Measurements from ENCODE around the gene ZNF761. TPM values are rescaled to one million over a fixed set of nuclear protein-coding genes. Genes with fewer than 3 reads are reported as not detected.

Gene ZNF761
- total and polyA plus RNA-seq, 2 of the 13 experiments (the other 11 are each of a cell fraction or from before 2014, with no cell fraction given), result 11.6 to 16.2 TPM

GRCh38 chr19:53388168-53388567 is 43.6 kb upstream of the ZNF761 start:
- H3K36me3 ChIP-seq (replicated peaks in 1 of 2; ENCODE audit: control insufficient read depth in 1 of 2, insufficient read depth in 2 of 2, low read length in 2 of 2), result no peaks in the 10 kb centered on the region
- no peak overlapping the region for H3K4me3 ChIP-seq (replicated peaks in 1 of 3; ENCODE audit: insufficient read depth in 1 of 3, low read depth in 2 of 3, low read length in 3 of 3)
- no peaks in the 10 kb centered on the region for H3K27me3 ChIP-seq (ENCODE audit: control insufficient read depth in 1 of 2, insufficient read depth in 2 of 2, low read length in 2 of 2)
- H2AFZ ChIP-seq (ENCODE audit: low read length), result no peak overlapping the region
- ATAC-seq (no peak), FAIRE-seq (no peak), DNase-seq (ENCODE audit: low spot score) (no peak)
- H3K27ac ChIP-seq (ENCODE audit: extremely low read length, insufficient read depth, low read length), result no peak overlapping the region
- in situ Hi-C loops (cut with HindIII; ENCODE audit: extremely low pct_ligation_motif_present, low pct_unique_long_range_greater_than_20kb) (no loop called here), intact Hi-C loops (cut with micrococcal nuclease; ENCODE audit: unreplicated experiment) (no loop called here)
- H4K20me1 ChIP-seq (ENCODE audit: insufficient read depth, low read length), result no peaks in the 10 kb centered on the region
- 0 out of 2 replicates have a peak, but pooled peaks cover 6% of the 10 kb centered on the region for H3K4me1 ChIP-seq (ENCODE audit: insufficient read depth, low read length)
- no peaks in the 10 kb centered on the region for H3K79me2 ChIP-seq (ENCODE audit: insufficient read depth, low read length)
- H3K9me3 ChIP-seq (ENCODE audit: low read length), result peaks cover 27% of the 10 kb centered on the region
- ChIA-PET CTCF (ENCODE audit: low intra/inter-chr PET ratio, low total read pairs) (no interaction called here), POLR2A (interaction anchor here (1.7 kb wide), 1 partner anchor 55 kb away, joined by 3 read pairs; the partner anchor contains the start of gene ZNF845)
- BruUV-seq (replicated peaks), result no TSS peak
- WGBS (ENCODE audit: low lambda C conversion rate), result 61% methylated on average over 3 of the region's 3 CpGs
- H3K4me2 ChIP-seq (ENCODE audit: low read depth, low read length), result no peak overlapping the region
- no peak overlapping the region for H3K9ac ChIP-seq (ENCODE audit: insufficient read depth, low read depth, low read length)
- TF ChIP-seq TSC22D2 (CRISPR knock-in tag; IDR thresholded peaks at IDR 0.05; ENCODE audit: borderline replicate concordance), result no peak
- no peak for TF ChIP-seq ZC3H13 (CRISPR knock-in tag; IDR thresholded peaks at IDR 0.05)
- no peak for TF ChIP-seq KLF9 (CRISPR knock-in tag; IDR thresholded peaks at IDR 0.05; ENCODE audit: low read depth)
- TF ChIP-seq ZNF496 (CRISPR knock-in tag; IDR thresholded peaks at IDR 0.05; ENCODE audit: insufficient replicate concordance), result no peak
- TF ChIP-seq PCBP1 (IDR thresholded peaks at IDR 0.05; ENCODE audit: borderline replicate concordance, low read depth, low read length), result no peak
- no peak for TF ChIP-seq ZNF576 (CRISPR knock-in tag; IDR thresholded peaks at IDR 0.05)
- no peak for TF ChIP-seq CHD2 (IDR thresholded peaks at IDR 0.05; ENCODE audit: low read depth, low read length)
- no peak for TF ChIP-seq BHLHE40 (IDR thresholded peaks at IDR 0.05; ENCODE audit: low read length)
- TF ChIP-seq ZBTB40 (IDR thresholded peaks at IDR 0.05), result no peak
- TF ChIP-seq ZBTB40 (CRISPR knock-in tag; IDR thresholded peaks at IDR 0.05), result no peak
- no peak for TF ChIP-seq FLYWCH1 (CRISPR knock-in tag; IDR thresholded peaks at IDR 0.05)
- no peak for TF ChIP-seq FIP1L1 (IDR thresholded peaks at IDR 0.05; ENCODE audit: borderline replicate concordance, insufficient read depth, low read depth, low read length)
- TF ChIP-seq IKZF1 (IDR thresholded peaks at IDR 0.05), result no peak
- no peak for TF ChIP-seq TERF1 (CRISPR knock-in tag; IDR thresholded peaks at IDR 0.05)
- TF ChIP-seq ZNF724P (CRISPR knock-in tag; IDR thresholded peaks at IDR 0.05; ENCODE audit: borderline replicate concordance), result no peak
- no peak for TF ChIP-seq GATA4 (IDR thresholded peaks at IDR 0.05; ENCODE audit: borderline replicate concordance, low read depth)
- TF ChIP-seq NCOA2 (CRISPR knock-in tag; IDR thresholded peaks at IDR 0.05), result no peak

Data from HepG2 (cell line).